Globus pallidus (tissue), 1 donor: ENCODE measurements around the gene RBM38.

Experiments used
- DNase-seq: peaks from one replicate; pipeline ENCODE4 v3.0.0-alpha.2; 2015; ENCODE audit warnings: low spot score

Gene RBM38

GRCh38 chr20:57404006-57404405, 12.8 kb downstream of the RBM38 start:
- DNase-seq = no peak

- no peak for DNase-seq
These were observed 13.3 kb downstream of the RBM38 start for GRCh38 chr20:57404419-57405072.

DNA sequence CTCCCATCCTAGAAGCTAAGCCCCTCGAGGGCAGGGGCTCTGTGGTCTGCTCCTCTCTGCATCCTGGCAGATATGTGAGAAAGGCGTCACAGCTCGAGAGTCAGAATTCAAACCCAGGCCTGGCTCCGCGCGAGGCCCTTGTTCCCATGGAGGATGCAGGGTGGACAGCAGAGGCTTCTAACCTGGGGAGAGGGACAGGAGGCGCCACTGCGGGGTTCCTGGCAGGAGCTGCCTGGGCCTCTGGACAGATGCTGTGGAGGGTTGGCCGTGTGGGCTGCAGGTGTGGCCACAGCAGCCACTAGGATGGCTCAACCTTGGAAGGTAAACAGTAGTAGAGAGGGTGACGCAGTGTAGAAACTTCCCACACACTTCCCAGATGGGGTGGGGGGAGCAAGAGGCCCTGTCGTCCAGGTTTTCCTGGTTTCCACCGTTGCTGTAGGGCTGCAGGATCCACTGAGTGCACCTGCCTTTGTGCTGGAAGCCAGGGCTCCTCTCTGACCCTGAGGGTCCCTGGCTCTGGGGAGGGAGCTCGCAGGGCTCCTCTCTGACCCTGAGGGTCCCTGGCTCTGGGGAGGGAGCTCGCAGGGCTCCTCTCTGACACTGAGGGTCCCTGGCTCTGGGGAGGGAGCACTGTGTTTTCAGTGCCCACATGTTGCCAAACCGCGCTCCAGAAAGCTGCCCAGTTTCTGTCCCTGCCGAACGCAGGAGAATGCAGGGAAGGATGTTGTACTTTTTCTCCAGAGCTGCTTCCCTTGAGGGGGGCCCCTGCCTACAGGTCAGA, 14.2 kb downstream of the RBM38 start:
- no peak for DNase-seq

GRCh38 chr20:57407541-57407956, 16.4 kb downstream of the RBM38 start:
- no peak for DNase-seq

- no peak for DNase-seq
These were observed 16.9 kb downstream of the RBM38 start for GRCh38 chr20:57408131-57408530.

GRCh38 chr20:57408536-57409233, 17.5 kb downstream of the RBM38 start:
- no peak for DNase-seq

DNA sequence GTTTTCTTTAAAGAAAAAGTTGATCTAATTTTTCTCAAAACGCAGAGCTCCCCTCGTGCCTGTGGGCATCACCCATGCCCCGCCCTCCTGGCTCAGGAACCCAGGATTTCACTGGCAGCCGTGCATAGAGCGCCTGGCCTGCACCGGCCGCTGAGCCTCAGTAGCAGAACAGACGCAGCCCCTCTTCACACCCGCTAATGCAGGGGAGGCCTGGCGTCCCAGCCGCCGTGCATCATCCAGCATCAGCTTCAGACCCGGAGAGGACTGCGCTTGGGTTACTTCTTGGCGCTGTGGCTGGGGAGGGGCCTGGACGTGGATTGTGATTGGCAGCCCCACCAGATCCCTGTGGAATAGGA, 18.1 kb downstream of the RBM38 start:
- no peak for DNase-seq

DNA sequence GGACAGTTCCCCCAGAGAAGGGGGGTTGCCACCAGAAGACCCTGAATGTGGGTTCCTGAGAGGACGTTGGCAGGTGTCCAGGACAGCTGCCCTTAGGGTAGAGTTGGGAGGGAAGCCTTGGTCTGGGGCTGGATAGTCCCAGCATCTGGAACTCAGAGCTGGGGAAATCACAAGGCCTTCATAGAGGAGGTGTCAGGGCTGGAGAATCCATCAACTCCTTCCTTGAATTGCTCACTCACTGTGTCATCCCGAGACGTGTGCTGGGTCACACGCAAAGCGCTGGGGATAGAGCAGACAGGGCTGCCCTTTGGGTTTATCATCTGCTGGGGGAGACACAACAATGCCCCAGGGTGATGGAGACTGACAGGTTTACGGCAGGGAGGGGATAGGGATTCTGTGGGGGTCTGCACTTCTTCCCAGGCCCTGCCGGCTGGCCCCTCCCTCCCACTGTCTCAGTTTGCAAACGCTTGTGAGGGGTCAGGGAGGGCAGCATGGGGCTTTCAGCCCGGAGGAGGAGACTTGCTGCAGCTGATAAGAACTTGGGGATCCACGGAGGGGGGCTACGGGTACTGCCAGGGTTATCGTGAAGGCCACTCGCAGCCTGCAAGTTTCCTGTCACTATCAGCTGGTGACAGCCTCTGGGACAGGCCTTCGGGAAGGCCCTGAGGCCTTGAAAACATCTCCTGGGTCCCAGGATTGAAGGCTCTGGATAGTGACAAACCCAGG, 18.6 kb downstream of the RBM38 start:
- no peak for DNase-seq

GRCh38 chr20:57410398-57410920, 19.3 kb downstream of the RBM38 start:
- no peak for DNase-seq

DNA sequence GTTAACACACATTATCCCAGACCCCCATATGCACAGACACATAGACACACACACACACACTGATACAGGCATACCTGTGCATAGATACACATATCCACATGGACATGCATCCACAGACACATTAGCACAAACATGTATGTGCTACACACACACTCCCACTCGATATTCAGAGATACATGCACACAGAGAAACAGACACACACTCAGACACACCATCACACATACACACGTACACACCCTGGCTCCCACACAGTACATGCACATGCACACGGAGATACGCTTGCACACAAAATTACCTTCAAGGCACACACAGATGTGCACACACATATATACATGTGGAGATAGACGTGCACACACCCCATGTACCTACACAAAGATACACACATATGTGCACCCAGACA, 19.7 kb downstream of the RBM38 start:
- DNase-seq = no peak

GRCh38 chr20:57411406-57412283, 20.4 kb downstream of the RBM38 start:
- DNase-seq = no peak

GRCh38 chr20:57412347-57413029, 21.3 kb downstream of the RBM38 start:
- no peak for DNase-seq

DNA sequence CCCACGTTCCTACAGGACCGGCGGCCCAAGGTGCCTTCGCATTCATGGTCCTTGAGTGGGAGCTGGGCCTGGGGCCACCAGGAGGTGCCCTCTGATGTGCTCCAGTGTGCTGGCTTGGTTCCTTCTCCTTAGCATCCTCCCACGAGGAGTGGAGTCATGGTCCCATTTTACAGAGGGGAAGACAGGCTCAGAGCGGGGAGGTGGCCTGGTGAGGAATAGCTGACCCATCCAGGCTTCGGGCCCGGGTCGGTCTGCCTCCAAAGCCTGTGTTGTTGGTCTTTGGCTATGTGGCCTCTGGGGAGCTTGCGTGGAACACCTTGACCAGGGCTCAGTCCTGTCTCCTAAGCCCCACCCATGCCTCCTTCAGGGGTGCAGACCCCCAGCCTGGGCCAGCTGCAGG, 22.8 kb downstream of the RBM38 start:
- DNase-seq = no peak

DNA sequence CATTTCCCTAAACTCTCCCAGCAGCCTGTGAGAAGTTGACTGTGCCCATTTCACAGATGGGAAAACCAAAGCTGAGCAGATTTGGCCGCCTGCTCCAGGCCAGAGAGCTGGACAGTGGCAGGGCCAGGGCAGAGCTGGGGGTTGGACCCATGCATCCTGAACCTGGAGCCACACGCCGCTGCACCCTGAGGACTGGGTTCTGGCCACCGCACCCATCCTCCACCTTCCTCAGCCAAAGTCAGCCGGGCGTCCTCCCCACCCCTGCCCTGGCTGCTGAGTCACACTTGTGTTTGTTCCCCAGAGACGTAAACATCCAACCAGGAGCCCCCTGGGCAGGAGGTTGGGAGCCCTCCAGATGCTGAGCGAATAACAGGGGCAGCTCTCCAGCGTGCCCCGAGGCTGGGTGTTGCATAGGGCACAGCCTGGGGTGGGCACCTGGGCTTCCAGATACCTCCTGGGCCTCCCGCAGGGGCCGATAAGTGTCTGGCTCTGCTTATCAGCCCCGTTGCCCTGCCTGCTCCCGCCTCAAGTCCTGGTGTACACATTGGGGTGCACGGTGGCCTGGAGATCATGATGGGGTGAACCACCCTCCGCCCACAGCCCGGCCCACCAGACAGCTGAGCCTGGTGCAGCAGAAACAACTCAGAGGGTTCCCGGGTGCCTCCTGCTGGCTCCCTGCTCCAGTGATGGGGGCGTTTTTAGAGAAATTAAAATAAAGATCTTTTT, 23.8 kb downstream of the RBM38 start:
- DNase-seq = no peak

GRCh38 chr20:57415771-57416170, 24.6 kb downstream of the RBM38 start:
- no peak for DNase-seq

DNA sequence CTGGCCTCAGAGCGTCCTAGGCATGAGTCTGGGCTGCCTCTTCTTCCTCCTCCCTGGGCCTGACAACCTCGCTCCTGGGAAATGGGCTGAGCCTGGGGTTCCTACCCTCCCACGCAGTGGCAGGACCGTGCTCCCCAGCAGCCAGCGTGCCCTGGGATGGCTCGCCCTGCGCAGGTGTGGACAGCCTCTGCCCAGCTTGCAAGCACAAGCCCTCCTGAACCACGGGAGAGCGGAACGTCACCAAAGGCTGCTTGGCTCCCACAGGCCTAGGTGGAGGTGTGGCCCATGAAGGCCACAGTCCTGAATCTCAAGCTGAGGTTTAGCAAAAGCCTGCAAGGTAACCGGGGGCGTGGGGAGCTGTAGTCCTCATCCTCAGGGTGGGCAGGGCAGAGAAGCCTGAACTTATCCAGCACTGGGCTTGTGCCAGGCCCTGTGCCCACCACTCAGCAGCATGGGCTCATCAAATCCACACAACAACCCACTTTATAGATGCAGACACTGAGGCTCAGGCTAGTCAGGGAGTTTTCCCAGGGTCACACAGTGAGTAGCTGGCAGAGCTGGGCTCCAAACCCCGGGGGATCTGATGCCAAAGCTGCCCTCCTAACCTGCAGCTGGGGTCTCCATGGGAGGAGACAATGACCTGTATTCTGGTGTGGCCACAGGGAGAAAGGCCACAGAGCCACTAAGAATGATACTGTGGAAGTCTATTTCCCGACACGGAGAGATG, 25.3 kb downstream of the RBM38 start:
- no peak for DNase-seq

DNA sequence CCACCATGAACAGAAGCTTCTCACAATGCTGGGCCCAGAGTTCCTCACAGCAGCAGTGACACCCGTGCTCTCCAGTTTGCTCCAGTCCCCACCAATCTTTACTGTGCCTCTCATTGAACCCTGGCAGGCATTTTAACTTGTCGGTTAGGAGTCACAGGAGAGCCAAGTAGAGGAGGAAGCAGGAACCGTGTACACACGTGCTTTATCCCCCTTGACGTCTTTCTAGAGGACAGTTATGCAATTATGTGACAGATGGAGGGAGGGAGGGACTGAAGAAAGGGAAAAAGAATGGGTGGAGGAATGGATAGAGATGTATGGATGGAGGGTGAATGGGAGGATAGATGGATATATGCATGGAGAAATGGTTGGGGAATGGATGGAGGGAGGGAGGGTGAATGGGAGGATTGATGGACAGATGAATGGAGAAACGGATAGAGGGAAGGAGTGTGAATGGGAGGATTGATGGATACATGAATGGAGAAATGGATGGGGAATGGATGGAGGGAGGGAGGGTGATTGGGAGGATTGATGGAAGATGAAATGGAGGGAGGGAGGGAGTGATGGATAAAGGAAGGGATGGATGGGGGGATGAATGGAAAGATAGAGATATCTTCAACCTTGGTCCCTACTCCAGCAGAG, 26.0 kb downstream of the RBM38 start:
- DNase-seq = no peak

- DNase-seq = no peak
These were observed 26.9 kb downstream of the RBM38 start for GRCh38 chr20:57417830-57418780.
